Adrenal gland (tissue), 12 donors: ENCODE data around the gene NXN. TPM values are rescaled to one million over a fixed set of nuclear protein-coding genes. Genes with fewer than 3 reads are reported as not detected.

Experiments used
- DNase-seq, 7 donors: peaks; one replicate each; pipeline ENCODE4 v3.0.0-alpha.2; 2019 to 2020
- H3K27ac ChIP-seq, 5 donors: fragments of 200-600 bp; sonication (generic) in 4 of 5; 1 replicate in 3 of 5; 2 replicates in 2 of 5; pipeline versions ENCODE4 v1.5.1 to v1.8.0; 2016 to 2020; ENCODE audit warnings: mild to moderate bottlenecking in 1 of 5
- H3K27me3 ChIP-seq: fragments of 200-600 bp; 2 replicates; pipeline ENCODE4 v1.8.0; 2021
- H3K36me3 ChIP-seq, 2 donors: fragments of 200-600 bp; replicated peaks in 1 of 2; 1 replicate in 1 of 2; 2 replicates in 1 of 2; pipeline versions ENCODE4 v1.5.1 to v1.8.0; 2018 to 2022
- H3K4me1 ChIP-seq, 2 donors: fragments of 200-600 bp; replicated peaks in 1 of 2; 1 replicate in 1 of 2; 2 replicates in 1 of 2; pipeline versions ENCODE4 v1.5.1 to v1.8.0; 2018 to 2021
- H3K4me3 ChIP-seq, 4 donors: fragments of 200-600 bp; sonication (generic) in 3 of 4; one replicate each; pipeline ENCODE4 v1.5.1; 2016 to 2018
- H3K9me3 ChIP-seq, 3 donors: fragments of 200-600 bp; sonication (generic) in 1 of 3; replicated peaks in 1 of 3; 1 replicate in 2 of 3; 2 replicates in 1 of 3; pipeline versions ENCODE4 v1.5.1 to v1.8.0; 2016 to 2021
- CTCF ChIP-seq, 6 experiments: fragments of 450-650 bp in 4 of 6; fragments of 200-600 bp in 2 of 6; sonication (generic) in 1 of 6; IDR thresholded peaks; 1 replicate in 5 of 6; 2 replicates in 1 of 6; pipeline versions ENCODE4 v1.5.1 to v1.8.0; 2016 to 2021; ENCODE audit warnings: antibody characterized with exemption in 6 of 6, mild to moderate bottlenecking in 2 of 6, moderate library complexity in 1 of 6
- POLR2A ChIP-seq, 2 donors: fragments of 450-650 bp; IDR thresholded peaks; one replicate each; pipeline ENCODE4 v1.6.1; 2017; ENCODE audit warnings: antibody characterized with exemption in 2 of 2, mild to moderate bottlenecking in 2 of 2, moderate library complexity in 1 of 2
- WGBS, 4 donors: extraction: QIAGEN DNeasy Blood & Tissue Kit in 2 of 4; methylation state at CpG; one replicate each; pipeline versions ENCODE4 v1.1.5 to v1.1.7; 2013 to 2017; 5-methylcytosine and 5-hydroxymethylcytosine counted together
- intact Hi-C, 2 donors: fragments of 100-400 bp; cut with DNase I; formaldehyde crosslinking; loops; one replicate each; pipeline versions ENCODE4 v1.14.1 to v1.15.0; 2022 to 2023
- polyA plus RNA-seq, 3 donors: library from polyadenylated mRNA; stranded (reverse); fragments of 200-250 nt in 2 of 3; fragments of 350-450 nt in 1 of 3; fragmentation: Illumina TruSeq in 1 of 3; extraction: RNeasy Lipid Tissue Mini Kit (QIAGEN cat#74804) in 1 of 3; gene quantifications; one replicate each; pipeline ENCODE4 v1.2.3, GENCODE V29; 2013 to 2014
- total RNA-seq, 9 donors: library from RNA; depleted of rRNA in 4 of 9; stranded (reverse); fragments of >200 nt in 4 of 9; fragments of 120-200 nt in 1 of 9; fragmentation: NEBNext Ultra II Directional in 1 of 9; extraction: Animal tissue kit (Norgen Biotek cat#: 25700) in 1 of 9; gene quantifications; one replicate each; pipeline versions ENCODE4 v1.1.0 to v1.2.4, GENCODE V29; 2013 to 2023
- donor health status: healthy with polysubstance abuse.
- donor health status: Bipolar disorder and iron deficiency.
- donor health status: DM: yes; HTN: yes; CAD: no.
- donor health status: DM: no; HTN: no; CAD: no.
- donor health status: DM: no; HTN: no; CAD: no.
- donor health status: DM: yes; HTN: yes; CAD: no.

NXN gene
- total and polyA plus RNA-seq, 12 donors: 3.6 to 24.7 (median 10.9) TPM

GRCh38 chr17:900336-900934 is 79.1 kb downstream of the NXN start:
- H3K27ac ChIP-seq: peak overlapping the region in 1 of 5 donors; percentile 80
- TF ChIP-seq POLR2A (IDR thresholded peaks at IDR 0.05) (no peak), CTCF (IDR thresholded peaks at IDR 0.05) (no peak)
- WGBS, 4 donors: 48 to 60% (median 56%) methylated on average over 5 of the region's 5 CpGs
- peaks cover 5 to 11% of the 10 kb centered on the region in 2 donors for H3K4me1 ChIP-seq
- no peaks in the 10 kb centered on the region for H3K27me3 ChIP-seq
- H3K9me3 ChIP-seq: no peaks in the 10 kb centered on the region
- intact Hi-C loops: no loop called here
- H3K36me3 ChIP-seq: no peaks in the 10 kb centered on the region
- DNase-seq: no peak
- no peak overlapping the region for H3K4me3 ChIP-seq

GRCh38 chr17:897970-898619 is 81.5 kb downstream of the NXN start:
- no peak overlapping the region for H3K4me3 ChIP-seq
- intact Hi-C loops: loop anchor here in 1 of 2 donors (10.0 kb wide), 1 partner anchor 77 kb away; the partner anchor contains the start of gene NXN
- no peak overlapping the region for H3K27ac ChIP-seq
- WGBS, 4 donors: 59 to 92% (median 89%) methylated on average over 2 to 10 of the region's 10 CpGs
- H3K4me1 ChIP-seq: peaks cover 5 to 11% of the 10 kb centered on the region in 2 donors
- no peaks in the 10 kb centered on the region for H3K9me3 ChIP-seq
- DNase-seq: no peak
- H3K36me3 ChIP-seq: no peaks in the 10 kb centered on the region
- H3K27me3 ChIP-seq: no peaks in the 10 kb centered on the region
- no peak for TF ChIP-seq CTCF (IDR thresholded peaks at IDR 0.05)
- no peak for TF ChIP-seq POLR2A (IDR thresholded peaks at IDR 0.05)

GRCh38 chr17:896953-897661 is 82.5 kb downstream of the NXN start:
- H3K27me3 ChIP-seq: no peaks in the 10 kb centered on the region
- H3K27ac ChIP-seq: peak overlapping the region in 1 of 5 donors; percentile 45
- TF ChIP-seq POLR2A (IDR thresholded peaks at IDR 0.05): no peak
- no peak for TF ChIP-seq CTCF (IDR thresholded peaks at IDR 0.05)
- no peaks in the 10 kb centered on the region for H3K36me3 ChIP-seq
- 64 to 75% (median 71%) methylated on average over 29 of the region's 29 CpGs for WGBS, 4 donors
- intact Hi-C loops: loop anchor here in 1 of 2 donors (10.0 kb wide), 1 partner anchor 78 kb away; the partner anchor contains the start of gene NXN
- DNase-seq: peak in 2 of 7 donors; percentile 3 to 29
- no peak overlapping the region for H3K4me3 ChIP-seq
- peaks cover 5 to 11% of the 10 kb centered on the region in 2 donors for H3K4me1 ChIP-seq
- H3K9me3 ChIP-seq: no peaks in the 10 kb centered on the region

GRCh38 chr17:896454-896853 is 83.1 kb downstream of the NXN start:
- H3K36me3 ChIP-seq: no peaks in the 10 kb centered on the region
- no peak for DNase-seq
- intact Hi-C loops: loop anchor here in 1 of 2 donors (10.0 kb wide), 1 partner anchor 78 kb away; the partner anchor contains the start of gene NXN
- H3K27me3 ChIP-seq: no peaks in the 10 kb centered on the region
- no peak for TF ChIP-seq POLR2A (IDR thresholded peaks at IDR 0.05)
- no peak for TF ChIP-seq CTCF (IDR thresholded peaks at IDR 0.05)
- H3K27ac ChIP-seq: no peak overlapping the region
- no peaks in the 10 kb centered on the region for H3K9me3 ChIP-seq
- H3K4me1 ChIP-seq: peaks cover 2 to 5% of the 10 kb centered on the region in 2 donors
- 76 to 81% (median 79%) methylated on average over 14 of the region's 14 CpGs for WGBS, 4 donors
- H3K4me3 ChIP-seq: no peak overlapping the region
